CD4-positive, alpha-beta T cell treated with Interleukin-4 for 4 hours (primary cell): ENCODE data around the gene TRPM3.
"Not testable (repeated sequence)": the region's sequence is repeated elsewhere in the genome, so short reads cannot be mapped to it uniquely, and the experiment has no call there.

Experiments used
- DNase-seq: peaks from one replicate; pipeline ENCODE4 v3.0.0-alpha.2; 2020

Gene TRPM3

DNA sequence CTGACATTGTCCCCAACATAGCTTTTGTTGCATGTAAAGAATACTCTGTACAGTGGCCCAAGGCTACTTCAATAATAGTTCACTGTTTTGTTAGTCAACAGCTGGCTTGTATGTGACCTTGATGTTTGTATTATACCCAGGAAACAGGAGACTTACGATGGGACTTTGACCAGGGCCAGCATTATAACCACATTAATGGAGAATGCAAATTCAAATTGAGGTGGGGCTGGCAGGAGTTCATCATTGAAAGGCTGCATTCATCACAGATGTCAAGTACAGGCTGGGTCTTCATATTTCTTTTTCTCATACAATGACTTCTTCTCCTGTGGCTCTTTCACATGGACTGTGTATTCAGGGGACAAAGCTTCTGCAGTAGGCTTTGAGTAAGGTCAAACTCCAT, 414.6 kb downstream of the TRPM3 start:
- not testable (repeated sequence) for DNase-seq

DNA sequence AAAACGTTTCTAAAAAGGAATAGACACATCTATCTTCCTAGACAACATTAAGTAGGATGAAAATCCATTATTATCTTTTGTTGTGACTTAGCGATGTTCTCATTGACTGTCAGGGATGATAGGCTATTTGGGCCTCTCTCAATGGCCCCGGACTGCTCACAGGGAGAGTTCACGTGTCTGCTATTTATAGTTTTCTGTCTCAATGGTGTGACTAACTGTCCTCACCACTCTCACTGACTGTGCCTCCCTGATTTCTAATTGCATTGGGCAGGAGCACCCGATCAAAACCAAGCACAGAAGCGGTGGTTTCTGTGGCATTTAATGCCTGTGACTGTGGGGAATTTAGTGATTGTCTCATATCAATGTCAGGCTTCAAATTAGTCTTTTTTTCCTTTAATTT, 420.3 kb downstream of the TRPM3 start:
- DNase-seq = no peak

DNA sequence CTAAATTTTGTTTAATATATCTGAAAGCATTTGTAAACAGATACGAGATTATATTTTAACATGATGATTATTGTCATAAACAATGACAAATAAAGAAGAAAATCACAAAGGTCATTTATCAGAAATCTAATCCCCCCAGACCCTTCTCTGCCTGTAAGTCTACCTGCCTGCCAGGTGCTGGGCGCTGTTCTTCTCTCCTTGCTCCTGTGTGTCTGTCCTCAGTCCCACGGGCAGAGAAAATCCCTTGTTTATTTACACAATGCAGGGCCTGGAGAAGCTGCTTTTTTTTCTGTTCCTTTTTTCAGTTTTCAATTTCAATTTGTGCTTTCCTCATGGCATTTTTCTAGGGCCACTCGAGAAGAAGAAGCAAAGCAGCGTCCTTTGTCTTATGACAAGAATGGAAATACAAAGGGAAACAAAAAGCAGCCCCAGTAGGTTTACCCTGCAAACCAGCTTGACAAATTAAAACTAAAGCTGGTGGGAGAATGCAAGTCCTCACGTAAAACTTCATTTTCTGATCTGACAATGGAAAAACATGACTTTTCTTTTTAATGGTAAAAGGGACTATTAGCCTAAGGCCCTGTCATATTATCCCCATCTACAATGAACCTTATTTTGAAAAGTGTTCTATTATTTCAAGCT, 424.6 kb downstream of the TRPM3 start:
- DNase-seq = no peak

DNA sequence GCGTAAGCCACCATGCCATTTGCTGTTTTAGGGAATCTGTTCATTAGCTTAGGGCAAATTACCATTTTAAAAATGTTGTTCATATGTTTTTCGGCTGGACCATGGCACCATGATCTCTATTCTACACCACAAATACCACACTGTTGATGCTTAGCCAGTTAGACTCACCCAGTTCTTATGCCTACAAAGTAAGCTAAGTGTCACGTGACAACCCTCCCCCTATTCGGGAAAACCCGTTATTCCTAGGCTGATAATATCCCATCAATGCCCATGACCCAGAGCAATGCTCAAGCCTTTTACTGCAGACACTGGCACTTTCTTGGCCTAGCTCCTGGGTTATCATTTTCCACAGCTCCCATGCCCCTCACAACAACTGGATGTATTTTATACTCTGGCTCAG, 426.7 kb downstream of the TRPM3 start:
- DNase-seq = no peak

- DNase-seq = no peak
Observed at GRCh38 chr9:70693186-70693585, 428.2 kb downstream of the TRPM3 start.

DNA sequence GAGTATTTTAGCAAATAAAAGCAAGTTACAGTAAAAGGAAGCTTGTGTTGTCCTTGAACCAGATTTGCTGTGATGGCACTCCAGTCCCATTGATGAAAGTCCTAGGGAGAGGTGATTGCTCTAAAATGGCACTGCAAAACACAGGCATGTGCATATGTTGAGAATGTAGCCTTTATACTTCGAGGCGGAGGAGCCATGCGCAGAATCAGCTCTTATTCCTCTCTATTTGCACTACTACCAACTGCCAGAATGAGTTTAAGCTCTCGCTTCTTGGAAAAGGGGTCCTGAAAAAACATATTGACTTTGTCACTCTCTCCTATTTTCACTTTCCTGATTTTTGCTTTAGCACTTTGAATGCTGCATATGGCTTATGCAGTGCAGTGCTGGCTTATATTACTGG, 429.0 kb downstream of the TRPM3 start:
- no peak for DNase-seq

GRCh38 chr9:70688704-70689103, 432.7 kb downstream of the TRPM3 start:
- no peak for DNase-seq

GRCh38 chr9:70683841-70684240, 437.6 kb downstream of the TRPM3 start:
- DNase-seq = no peak

DNA sequence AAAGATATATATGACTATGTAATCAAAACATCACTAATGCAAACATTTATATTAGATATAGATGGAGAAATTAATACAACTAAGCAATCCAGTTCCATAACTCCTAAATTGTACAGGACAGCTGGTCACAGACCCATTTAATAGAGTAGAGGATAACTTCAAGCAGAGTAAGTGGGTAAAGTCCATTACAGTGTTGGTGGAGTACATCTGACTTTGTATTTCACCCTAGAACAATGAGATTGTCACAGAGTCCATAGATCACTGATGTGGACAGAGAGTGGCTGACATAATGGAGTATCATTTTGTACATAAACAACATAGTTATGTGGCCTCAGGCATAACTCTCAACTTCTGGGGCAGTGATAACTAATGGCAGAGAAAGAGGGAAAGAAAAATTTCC, 439.1 kb downstream of the TRPM3 start:
- DNase-seq = no peak

DNA sequence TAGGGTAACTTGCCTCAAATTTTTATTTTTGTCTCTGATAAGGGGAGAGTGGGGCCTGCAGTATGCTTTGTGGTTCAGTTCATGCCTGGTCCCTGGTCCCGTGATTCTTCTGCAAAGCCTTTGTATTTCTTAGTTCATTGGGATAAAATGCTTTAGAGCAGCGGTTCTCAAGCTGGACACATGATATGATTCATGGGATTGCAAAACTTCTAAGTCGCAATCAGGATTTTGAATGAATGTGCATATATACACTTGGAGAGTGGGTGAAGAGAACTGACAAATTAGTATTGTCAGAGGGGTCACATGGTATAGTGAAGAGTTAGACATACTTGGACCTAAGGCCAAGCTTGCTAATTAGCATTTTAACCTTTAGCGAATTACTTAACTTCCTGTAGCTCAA, 441.6 kb downstream of the TRPM3 start:
- no peak for DNase-seq

DNA sequence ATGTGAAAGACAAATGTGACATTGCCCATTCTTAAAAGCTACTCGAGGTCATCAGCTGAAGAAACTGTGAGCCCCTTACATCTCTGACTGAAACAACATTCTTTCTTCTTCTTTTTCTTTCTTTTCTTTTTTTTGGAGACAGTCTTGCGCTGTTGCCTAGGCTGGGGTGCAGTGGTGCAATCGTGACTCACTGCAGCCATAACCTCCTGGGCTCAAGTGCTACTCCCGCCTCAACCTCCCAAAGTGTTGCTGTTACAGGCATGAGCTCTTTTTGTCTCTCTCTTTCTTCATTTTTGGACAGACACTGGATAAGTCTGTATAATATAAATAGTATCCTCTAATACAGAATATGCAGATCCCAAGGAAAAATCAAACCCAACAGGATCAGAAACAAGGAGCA, 443.3 kb downstream of the TRPM3 start:
- no peak for DNase-seq

GRCh38 chr9:70677055-70677735, 444.2 kb downstream of the TRPM3 start:
- no peak for DNase-seq

GRCh38 chr9:70675868-70676370, 445.5 kb downstream of the TRPM3 start:
- no peak for DNase-seq

DNA sequence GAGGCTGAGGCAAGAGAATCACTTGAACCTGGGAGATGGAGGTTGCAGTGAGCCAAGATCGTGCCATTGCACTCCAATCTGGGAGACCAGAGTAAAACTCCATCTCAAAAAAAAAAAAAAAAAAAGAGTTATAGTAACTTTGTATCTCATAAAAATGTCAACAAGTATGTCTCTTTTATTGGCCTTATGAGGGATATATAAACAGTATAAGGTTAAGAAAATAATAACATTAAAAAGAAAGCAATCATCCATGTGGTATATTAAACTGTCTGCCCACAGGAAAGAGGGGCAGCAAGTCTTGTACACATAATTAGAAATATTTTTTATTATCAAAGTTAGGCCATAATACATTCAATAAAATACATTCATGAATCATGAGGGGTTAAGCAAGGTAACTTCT, 447.6 kb downstream of the TRPM3 start:
- no peak for DNase-seq

DNA sequence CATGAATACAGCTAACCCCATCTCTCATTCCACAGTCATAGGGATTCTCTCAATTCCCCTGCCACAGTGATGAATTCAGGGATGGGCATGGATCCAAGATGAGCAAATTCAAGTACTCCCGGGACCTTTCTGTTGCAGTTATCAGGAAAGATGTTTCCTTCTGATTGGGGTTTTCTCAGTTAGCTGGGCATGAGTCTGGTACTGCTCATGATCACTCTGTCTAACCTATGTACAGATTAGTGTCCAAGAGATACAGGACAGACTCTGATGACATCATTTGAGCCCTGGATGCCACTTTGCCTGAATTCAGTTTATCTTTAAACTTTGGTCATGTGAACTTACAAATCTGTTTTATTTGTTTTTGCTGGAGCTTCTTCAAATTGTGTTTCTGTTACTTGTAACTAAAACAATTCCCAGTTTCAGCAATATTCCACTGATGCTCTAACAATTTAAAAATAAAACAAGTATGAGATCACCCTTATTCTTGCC, 449.2 kb downstream of the TRPM3 start:
- no peak for DNase-seq

- DNase-seq = no peak
Observed at GRCh38 chr9:70668751-70669150, 452.7 kb downstream of the TRPM3 start.

DNA sequence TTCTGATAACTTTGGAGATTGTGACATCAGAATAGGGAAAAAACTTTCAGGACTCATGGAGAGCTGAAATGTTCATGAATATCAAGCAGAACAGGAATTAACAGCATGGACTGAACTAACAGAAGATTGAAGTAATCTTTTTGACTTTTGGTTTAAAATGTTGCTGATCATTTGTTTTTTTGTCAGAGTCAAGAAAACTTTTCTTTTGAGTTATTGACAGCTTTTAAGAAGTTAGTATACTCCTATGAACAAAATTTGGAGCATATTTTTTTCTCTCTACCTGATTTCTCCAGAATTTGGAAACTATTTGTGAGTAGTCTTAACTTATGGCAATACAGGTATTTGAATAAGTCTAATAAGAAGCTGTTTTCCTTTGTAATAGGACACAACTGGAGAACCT, 462.7 kb downstream of the TRPM3 start:
- DNase-seq = no peak

GRCh38 chr9:70656281-70656680, 465.1 kb downstream of the TRPM3 start:
- DNase-seq = no peak

- DNase-seq = no peak
Observed at GRCh38 chr9:70654144-70654543, 467.3 kb downstream of the TRPM3 start.

DNA sequence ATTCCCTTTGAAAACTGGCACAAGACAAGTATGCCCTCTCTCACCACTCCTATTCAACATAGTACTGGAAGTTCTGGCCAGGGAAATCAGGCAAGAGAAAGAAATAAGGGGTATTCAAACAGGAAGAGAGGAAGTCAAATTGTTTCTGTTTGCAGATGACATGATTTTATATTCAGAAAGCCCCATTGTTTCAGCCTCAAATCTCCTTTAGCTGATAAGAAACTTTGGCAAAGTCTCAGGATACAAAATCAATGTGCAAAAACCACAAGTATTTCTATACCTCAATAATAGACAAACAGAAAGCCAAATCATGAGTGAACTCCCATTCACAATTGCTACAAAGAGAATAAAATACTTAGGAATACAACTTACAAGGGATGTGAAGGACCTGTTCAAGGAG, 476.8 kb downstream of the TRPM3 start:
- not testable (repeated sequence) for DNase-seq

DNA sequence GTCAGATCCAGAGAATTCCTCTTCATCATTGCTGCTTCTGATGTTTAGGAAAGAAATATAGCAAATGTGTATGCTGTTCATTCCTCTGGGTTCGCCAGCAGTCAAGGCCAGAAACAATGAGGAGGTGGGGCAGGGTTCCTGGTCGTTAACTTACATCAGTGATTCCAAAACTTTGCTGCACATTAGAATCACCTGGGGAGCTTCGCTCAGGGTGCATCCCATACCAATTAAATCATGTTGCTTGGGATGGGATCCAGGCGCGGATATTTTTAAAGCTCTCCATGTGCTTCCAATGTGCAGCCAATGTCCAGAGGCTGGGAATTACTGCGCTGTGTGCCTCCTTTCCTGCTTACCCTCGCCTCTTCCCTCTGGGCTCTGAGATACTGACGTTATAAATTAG, 479.1 kb downstream of the TRPM3 start:
- no peak for DNase-seq

DNA sequence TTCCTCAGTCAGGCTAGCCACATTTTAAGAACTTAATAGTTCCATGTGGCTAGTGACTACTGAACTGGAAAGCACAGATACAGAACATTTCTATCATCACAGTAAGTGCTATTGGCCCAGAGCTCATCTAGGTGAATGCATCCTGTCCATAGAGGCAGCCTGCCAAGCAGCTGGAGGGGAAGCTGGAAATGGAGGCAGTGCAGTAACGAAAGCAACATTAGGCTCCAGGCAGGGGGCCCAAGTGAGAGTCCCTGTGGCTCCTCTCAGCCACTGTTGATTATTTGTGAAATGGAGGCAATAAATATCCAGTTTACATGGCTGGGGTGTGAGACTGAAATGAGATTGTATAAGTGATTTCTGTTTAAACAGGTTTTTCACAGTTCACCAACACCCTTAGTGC, 479.8 kb downstream of the TRPM3 start:
- no peak for DNase-seq

DNA sequence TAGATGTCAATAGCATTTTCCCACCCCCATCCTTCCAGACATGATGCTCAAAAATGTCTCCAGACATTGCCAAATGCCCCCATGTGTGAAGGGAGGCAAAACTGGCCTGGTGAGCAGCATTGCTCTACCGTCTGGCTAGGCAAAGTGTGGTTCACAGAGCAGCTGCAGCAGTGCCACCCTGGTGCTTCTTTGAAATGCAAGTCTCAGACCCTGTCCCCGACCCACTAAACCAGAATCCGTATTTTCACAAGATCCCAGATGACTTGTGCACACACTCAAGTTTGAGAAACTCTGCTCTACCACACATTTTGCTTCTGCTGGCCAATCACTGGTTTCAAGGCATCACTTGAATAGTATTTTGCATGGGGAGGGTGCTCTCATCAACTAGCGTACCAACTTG, 480.4 kb downstream of the TRPM3 start:
- DNase-seq = no peak
